Stomach smooth muscle (tissue), 2 donors: ENCODE results near the gene WDR91.
"Not testable (repeated sequence)": the region's sequence is repeated elsewhere in the genome, so short reads cannot be mapped to it uniquely, and the experiment has no call there.

Experiments
- H3K27ac ChIP-seq: one replicate; pipeline ENCODE4 v1.7.0; 2013; ENCODE audit warnings: mild to moderate bottlenecking, low read length, inconsistent platforms
- H3K27me3 ChIP-seq, 2 donors: one replicate each; pipeline ENCODE4 v1.7.0; 2013; ENCODE audit warnings: low read length in 2 of 2; ENCODE audit not compliant: insufficient read depth in 2 of 2, control insufficient read depth in 1 of 2
- H3K36me3 ChIP-seq, 2 donors: one replicate each; pipeline ENCODE4 v1.7.0; 2013; ENCODE audit warnings: low read length in 2 of 2; ENCODE audit not compliant: control insufficient read depth in 2 of 2, insufficient read depth in 2 of 2
- H3K4me1 ChIP-seq: one replicate; pipeline ENCODE4 v1.7.0; 2013; ENCODE audit warnings: low read length; ENCODE audit not compliant: control insufficient read depth, insufficient read depth
- H3K4me3 ChIP-seq, 2 donors: one replicate each; pipeline ENCODE4 v1.7.0; 2013; ENCODE audit warnings: low read length in 2 of 2
- H3K9ac ChIP-seq, 2 donors: one replicate each; pipeline ENCODE4 v1.7.0; 2013; ENCODE audit warnings: low read length in 2 of 2, mild to moderate bottlenecking in 1 of 2
- H3K9me3 ChIP-seq, 2 donors: one replicate each; pipeline ENCODE4 v1.7.0; 2013; ENCODE audit warnings: low read length in 2 of 2; ENCODE audit not compliant: control insufficient read depth in 2 of 2
- donor health status: healthy.
- donor health status: Pancreatic carcinoma.

WDR91 gene

DNA sequence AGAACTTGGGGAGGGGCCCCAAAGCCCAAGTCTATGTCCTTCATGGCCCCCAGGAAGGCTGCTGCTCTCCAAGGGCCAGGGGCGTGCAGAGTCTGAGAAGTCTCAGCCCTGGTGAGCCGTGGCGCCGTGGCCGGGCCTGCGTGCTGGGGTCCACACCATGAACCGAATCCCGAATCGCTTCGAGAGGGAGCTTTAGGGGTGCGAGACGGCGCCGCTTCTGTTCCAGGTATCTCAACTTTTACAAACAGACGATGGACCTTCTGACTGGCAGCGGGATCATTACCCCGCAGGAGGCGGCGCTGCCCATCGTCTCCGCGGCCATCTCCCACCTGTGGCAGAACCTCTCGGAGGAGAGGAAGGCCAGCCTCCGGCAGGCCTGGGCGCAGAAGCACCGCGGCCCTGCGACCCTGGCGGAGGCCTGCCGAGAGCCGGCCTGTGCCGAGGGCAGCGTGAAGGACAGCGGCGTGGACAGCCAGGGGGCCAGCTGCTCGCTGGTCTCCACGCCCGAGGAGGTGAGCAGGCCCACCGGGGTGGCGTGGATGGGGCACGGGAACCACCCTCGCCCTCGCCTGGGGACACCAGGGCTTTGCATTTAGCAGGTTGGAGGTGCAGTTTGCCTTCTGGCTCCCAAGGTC lies 35.0 kb upstream of the WDR91 start:
- H3K27ac ChIP-seq, result no peak overlapping the region
- peaks cover 2 to 3% of the 10 kb centered on the region in 2 donors for H3K27me3 ChIP-seq
- no peak overlapping the region for H3K4me3 ChIP-seq
- H3K36me3 ChIP-seq, result no peaks in the 10 kb centered on the region
- peaks cover 3% of the 10 kb centered on the region for H3K4me1 ChIP-seq
- H3K9me3 ChIP-seq, result no peaks in the 10 kb centered on the region
- H3K9ac ChIP-seq, result no peak overlapping the region

DNA sequence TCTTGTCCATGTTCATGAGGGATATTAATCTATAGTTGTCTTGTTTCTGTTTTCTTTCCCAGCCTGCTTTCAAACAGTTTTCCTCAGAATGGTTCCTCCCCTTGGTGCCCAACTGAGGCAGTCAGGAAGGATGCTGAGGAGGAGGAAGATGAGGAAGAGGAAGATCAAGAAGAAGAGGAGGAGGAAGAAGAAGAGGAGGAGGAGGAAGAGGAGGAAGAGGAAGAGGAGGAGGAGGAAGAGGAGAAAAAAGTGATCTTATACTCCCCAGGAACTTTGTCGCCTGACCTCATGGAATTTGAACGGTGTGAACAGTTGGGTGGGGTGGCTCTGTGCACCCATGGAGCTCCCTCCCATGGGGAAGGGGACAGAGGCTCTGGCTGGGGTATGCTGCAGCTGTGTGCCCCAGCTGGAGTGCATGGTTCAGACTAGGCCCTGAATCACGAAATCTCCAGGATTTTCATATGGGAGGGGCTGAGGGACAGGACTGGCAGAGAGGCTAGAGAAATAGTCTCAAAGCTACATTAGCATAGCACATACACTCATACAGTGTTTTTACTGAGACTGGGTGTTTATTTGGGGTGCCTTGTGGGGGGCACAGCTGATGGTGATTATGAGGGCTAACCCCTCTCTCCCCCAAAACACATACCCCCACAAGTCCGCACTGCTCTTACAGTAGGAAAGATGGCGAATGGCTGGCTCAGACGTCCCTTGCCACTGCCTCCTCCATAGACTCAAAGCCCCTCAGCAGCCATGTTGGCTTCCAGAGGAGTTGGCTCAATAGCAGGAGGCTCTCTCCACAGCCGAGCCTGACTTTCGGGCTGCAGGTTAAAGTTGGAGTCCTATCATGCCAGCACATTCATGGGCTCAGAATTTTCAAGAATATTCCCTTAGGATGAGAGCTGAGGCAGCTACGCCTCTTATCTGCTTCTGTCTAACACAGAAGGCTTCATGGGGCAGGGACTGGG lies 34.2 kb upstream of the WDR91 start:
- Histone ChIP-seq H3K27me3 (peaks cover 2 to 3% of the 10 kb centered on the region in 2 donors), H3K9me3 (no peaks in the 10 kb centered on the region), H3K9ac (no peak overlapping the region), H3K4me3 (no peak overlapping the region), H3K36me3 (no peaks in the 10 kb centered on the region), H3K27ac (no peak overlapping the region), H3K4me1 (peaks cover 3% of the 10 kb centered on the region)

DNA sequence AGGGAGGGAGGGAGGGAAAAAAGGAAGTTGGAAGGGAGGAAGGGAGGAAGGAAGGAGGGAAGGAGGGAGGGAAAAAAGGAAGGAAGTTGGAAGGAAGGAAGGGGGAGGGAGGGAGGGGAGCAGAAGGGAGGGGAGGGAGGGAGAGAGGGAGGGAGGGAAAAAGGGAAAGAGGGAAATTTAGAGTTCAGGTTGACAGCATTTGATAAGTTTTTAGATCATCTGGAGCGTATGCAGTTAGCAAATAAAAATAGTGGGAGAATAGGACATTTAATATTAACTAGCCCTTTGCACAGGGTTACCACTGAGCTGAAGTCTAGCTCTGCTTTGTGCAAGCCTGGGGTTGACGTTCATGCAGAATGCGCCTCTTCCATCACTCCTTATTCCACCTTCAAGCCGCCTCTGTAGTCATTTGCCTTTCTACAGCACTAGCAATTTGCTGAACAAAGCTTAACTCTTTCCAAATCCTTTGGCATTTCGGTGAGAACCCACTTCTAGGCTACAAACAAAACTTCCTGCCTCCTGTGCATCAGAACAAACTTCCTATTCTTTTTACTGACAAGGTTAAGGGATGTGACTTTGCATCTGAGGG lies 30.9 kb upstream of the WDR91 start:
- Histone ChIP-seq H3K9ac (no peak overlapping the region), H3K36me3 (no peaks in the 10 kb centered on the region), H3K4me1 (peaks cover 3% of the 10 kb centered on the region), H3K4me3 (no peak overlapping the region), H3K27me3 (peaks cover 2 to 6% of the 10 kb centered on the region in 2 donors), H3K27ac (no peak overlapping the region), H3K9me3 (no peaks in the 10 kb centered on the region)

DNA sequence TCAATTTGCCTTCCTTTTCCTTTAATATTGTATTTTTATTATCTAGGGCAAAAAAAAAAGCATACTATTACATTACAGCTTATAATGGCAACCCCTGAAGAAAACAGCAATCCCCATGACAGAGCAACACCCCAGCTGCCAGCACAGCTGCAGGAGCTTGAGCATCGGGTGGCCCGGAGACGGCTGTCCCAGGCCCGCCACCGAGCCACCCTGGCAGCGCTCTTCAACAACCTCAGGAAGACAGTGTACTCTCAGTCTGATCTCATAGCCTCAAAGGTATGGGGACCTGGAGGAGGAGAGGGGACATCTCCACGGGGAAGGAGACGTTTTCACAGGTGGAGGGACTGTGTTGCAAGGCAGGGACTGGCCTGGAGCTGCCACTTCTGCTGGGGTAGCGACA lies 29.1 kb upstream of the WDR91 start:
- Histone ChIP-seq H3K9ac (no peak overlapping the region), H3K4me1 (no peaks in the 10 kb centered on the region), H3K27ac (no peak overlapping the region), H3K27me3 (peaks cover 2 to 3% of the 10 kb centered on the region in 2 donors), H3K36me3 (no peaks in the 10 kb centered on the region), H3K9me3 (no peaks in the 10 kb centered on the region), H3K4me3 (no peak overlapping the region)

DNA sequence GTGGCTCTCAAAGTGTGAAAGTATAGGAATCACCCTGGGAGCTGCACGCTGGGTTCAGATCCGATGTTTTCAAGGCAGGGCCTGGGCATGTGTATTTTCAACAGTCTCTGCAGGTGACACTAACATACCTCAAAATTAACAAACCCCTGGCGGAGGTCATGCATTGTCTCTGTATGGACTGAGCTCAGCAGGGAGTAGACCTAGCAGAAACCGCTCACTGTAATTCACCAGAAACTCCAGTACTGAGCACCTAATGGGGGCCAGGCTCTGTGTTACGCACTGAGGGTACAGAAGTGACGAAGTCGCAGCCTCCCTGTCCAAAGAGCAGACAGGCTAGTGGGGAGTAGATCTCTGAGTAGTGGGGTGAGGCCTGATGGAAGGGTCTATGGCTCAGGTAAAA lies 27.9 kb upstream of the WDR91 start:
- Histone ChIP-seq H3K4me3 (no peak overlapping the region), H3K36me3 (no peaks in the 10 kb centered on the region), H3K27ac (no peak overlapping the region), H3K9ac (no peak overlapping the region), H3K27me3 (peaks cover 2 to 3% of the 10 kb centered on the region in 2 donors), H3K9me3 (no peaks in the 10 kb centered on the region), H3K4me1 (no peaks in the 10 kb centered on the region)

DNA sequence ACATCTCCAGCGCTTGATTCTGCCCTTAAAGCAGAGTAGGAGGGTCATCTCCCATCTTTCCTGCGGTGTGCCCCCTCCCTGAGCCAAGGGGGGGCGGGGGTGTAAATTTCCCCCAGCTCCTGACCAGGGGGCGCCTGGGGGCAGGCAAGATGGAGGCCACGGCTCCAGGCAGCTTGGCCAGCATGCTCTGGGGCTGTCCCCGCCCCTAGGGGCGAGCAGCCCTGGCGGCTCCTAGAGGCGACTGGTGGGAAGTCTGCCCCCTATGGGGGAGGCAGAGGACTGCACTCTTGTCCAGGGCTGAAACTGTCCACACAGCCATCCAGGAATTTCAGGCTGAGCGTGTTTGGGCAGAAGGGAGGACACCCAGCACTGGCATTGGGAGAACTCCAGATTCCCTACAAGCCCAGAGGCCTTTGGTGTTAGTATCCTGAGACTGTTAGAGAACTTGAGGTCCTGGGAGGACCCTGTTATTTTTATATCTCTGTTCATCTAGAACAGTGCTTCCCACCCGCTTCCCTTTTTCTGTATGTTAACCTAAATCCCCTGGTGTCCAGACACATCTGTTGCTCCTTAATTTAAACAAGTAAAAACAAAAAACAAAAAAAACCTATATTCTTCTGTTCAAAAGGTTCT lies 26.9 kb upstream of the WDR91 start:
- Histone ChIP-seq H3K27ac (no peak overlapping the region), H3K9ac (no peak overlapping the region), H3K9me3 (no peaks in the 10 kb centered on the region), H3K4me1 (no peaks in the 10 kb centered on the region), H3K36me3 (no peaks in the 10 kb centered on the region), H3K4me3 (no peak overlapping the region), H3K27me3 (peaks cover 0 to 3% of the 10 kb centered on the region in 2 donors)

DNA sequence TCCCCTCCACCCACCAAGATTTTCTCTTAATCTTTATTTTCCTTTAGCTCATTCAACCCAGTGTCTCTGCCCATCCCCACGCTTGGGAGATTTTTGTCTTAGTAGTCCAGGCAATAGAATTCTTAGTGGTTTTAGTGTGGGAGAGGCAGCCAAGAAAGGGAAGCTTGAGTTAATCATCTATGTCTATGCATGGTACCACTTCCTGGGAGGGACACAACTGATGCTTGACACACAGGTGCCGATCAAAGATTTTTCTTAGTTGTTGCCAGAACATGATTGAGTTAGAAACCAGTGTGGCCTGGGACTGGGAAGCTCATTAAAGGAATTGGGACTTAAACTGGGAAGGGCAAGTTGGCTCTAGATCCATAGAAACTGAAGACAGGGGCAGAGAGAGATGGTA lies 25.4 kb upstream of the WDR91 start:
- no peaks in the 10 kb centered on the region for H3K9me3 ChIP-seq
- H3K27ac ChIP-seq, result no peak overlapping the region
- no peaks in the 10 kb centered on the region for H3K4me1 ChIP-seq
- no peak overlapping the region for H3K9ac ChIP-seq
- no peak overlapping the region for H3K4me3 ChIP-seq
- no peaks in the 10 kb centered on the region for H3K36me3 ChIP-seq
- H3K27me3 ChIP-seq, result peaks cover 0 to 3% of the 10 kb centered on the region in 2 donors

DNA sequence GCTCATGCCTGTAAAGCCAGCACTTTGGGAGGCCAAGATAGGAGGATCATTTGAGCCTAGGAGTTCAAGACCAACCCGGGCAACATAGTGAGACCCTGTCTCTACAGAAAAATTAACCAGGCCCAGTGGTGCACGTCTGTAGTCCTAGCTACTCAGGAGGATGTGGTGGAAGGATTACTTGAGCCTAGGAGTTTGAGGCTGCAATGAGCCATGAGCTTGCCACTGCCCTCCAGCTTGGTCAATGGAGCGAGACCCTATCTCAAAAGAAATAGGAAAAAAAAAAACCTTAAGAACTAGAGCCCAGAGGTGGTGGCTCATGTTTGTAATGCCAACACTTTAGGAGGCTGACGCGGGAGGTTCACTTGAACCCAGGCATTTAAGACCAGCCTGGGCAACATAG lies 24.5 kb upstream of the WDR91 start:
- no peaks in the 10 kb centered on the region for H3K9me3 ChIP-seq
- H3K4me1 ChIP-seq, result no peaks in the 10 kb centered on the region
- H3K27me3 ChIP-seq, result peaks cover 0 to 3% of the 10 kb centered on the region in 2 donors
- no peak overlapping the region for H3K27ac ChIP-seq
- H3K36me3 ChIP-seq, result no peaks in the 10 kb centered on the region
- no peak overlapping the region for H3K4me3 ChIP-seq
- no peak overlapping the region for H3K9ac ChIP-seq

DNA sequence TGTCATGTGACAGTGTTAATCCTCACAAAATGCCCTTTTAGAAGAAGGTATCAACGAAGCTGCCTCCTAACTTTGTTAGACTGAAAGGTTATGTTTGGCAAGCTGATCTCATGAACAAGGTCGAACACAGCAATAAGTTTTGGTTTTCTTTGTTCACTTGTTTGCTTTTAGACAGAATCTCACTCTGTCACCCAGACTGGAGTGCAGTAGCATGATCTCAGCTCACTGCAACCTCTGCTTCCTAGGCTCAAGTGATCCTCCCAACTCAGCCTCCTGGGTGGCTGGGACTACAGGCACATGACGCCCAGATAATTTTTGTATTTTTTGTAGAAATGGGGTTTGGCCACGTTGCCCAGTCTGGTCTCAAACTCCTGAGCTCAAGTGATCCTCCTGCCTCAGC lies 23.4 kb upstream of the WDR91 start:
- H3K4me1 ChIP-seq, result no peaks in the 10 kb centered on the region
- H3K9me3 ChIP-seq, result no peaks in the 10 kb centered on the region
- H3K9ac ChIP-seq, result no peak overlapping the region
- H3K36me3 ChIP-seq, result no peaks in the 10 kb centered on the region
- H3K4me3 ChIP-seq, result no peak overlapping the region
- peaks cover 0 to 3% of the 10 kb centered on the region in 2 donors for H3K27me3 ChIP-seq
- no peak overlapping the region for H3K27ac ChIP-seq

DNA sequence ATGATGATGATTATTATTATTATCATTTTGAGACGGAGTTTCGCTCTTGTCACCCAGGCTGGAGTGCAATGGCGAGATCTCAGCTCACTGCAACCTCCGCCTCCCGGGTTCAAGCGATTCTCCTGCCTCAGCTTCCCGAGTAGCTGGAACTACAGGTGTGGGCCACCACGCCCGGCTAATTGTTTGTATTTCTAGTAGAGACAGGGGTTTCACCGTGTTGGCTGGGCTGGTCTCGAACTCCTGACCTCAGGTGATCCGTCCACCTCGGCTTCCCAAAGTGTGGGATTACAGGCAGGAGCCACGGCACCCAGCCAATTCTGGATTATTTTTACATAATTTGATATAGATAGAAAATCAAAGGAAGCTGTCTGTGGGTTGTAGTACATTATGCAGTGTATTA lies 22.8 kb upstream of the WDR91 start:
- H3K9ac ChIP-seq, H3K4me1 ChIP-seq, H3K4me3 ChIP-seq, H3K9me3 ChIP-seq, H3K36me3 ChIP-seq, H3K27ac ChIP-seq, H3K27me3 ChIP-seq: not testable (repeated sequence)
